Jurkat, Clone E6-1 (cell line): ENCODE data around the gene ARID5B.

Experiments
- DNase-seq: peaks from one replicate; pipeline ENCODE4 v3.0.0-alpha.2; 2011; ENCODE audit warnings: low read depth, low spot score
- H3K4me3 ChIP-seq: 2 replicates; pipeline ENCODE4 v1.5.1; 2011; ENCODE audit warnings: mild to moderate bottlenecking, low read length, control low read depth, moderate library complexity

Gene ARID5B

DNA sequence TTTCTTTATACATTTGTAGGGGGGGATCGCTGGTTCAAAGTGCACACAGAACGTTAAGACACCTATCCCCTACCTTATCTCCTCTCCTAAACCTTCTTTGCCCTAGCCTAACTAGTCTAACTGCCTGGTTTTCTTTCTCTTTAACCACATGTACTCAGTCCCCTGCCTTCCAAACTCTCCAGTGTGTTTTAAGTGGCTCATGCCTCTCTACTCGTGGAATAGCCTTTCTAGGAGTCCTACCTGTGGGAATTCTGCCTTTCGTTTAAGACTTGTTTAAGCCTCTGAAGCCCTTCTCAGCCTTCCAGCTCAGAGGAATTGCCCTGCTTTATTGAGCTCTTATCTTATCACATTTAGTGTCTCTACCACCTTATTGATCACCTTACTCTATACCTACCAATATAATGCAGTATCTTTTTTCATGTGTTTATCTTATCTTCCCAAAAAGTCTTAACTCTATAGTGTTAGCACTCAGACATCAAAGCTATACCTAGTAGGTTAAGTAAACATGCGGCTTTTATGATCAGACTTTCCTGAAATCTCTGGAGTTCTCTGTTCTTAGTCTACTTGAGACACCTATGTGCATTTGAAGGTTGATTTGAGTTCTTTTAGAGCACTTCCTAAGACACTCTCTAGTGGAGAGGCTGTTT, 50.7 kb downstream of the ARID5B start:
- no peak for DNase-seq
- H3K4me3 ChIP-seq: no peak overlapping the region

- DNase-seq: no peak
- H3K4me3 ChIP-seq: no peak overlapping the region
Observed at GRCh38 chr10:61953183-61953582, 51.7 kb downstream of the ARID5B start.

DNA sequence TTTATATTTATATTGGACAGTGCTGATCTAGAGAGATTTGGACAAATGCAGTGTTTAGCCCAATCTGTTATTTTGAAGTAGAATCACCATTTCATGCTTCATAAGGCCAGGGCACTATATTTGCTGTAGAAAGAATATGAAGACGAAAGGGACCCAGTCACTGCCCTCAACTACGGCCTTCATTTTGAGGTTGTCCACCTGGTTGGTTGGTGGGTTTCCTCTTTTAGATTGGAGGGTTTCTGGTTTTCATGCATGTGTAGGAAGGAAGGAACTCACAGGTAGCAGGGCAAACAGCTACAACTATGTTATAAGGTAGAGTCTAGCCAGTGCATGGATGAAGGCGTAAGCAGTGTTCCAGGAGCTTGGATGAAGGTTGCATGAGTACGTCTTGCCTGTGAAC, 56.3 kb downstream of the ARID5B start:
- H3K4me3 ChIP-seq: no peak overlapping the region
- DNase-seq: no peak

- H3K4me3 ChIP-seq: no peak overlapping the region
- DNase-seq: no peak
Observed at GRCh38 chr10:61958311-61958710, 56.8 kb downstream of the ARID5B start.

GRCh38 chr10:61958805-61959204, 57.3 kb downstream of the ARID5B start:
- no peak for DNase-seq

DNA sequence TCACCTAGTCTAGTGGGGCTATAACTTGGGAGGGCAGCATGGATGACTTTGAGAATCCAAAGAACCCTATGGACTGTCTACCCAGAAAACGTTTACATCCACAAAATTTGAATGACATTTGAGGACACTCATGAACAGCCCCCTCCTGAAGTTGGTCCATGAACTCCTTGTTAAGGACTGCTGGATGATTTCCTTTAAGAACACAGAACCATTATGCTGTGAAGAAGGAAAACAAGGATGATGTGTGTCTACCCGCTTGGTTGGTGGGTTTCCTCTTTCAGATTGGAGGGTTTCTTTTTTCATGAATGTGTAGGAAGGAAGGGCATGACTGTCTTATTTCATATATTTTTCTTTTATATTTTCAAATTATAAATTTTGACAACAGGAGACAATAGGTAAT, 58.3 kb downstream of the ARID5B start:
- no peak overlapping the region for H3K4me3 ChIP-seq
- DNase-seq: no peak

More at GRCh38 chr10:61958805-61959204, 57.3 kb downstream of the ARID5B start:
- H3K4me3 ChIP-seq: no peak overlapping the region

DNA sequence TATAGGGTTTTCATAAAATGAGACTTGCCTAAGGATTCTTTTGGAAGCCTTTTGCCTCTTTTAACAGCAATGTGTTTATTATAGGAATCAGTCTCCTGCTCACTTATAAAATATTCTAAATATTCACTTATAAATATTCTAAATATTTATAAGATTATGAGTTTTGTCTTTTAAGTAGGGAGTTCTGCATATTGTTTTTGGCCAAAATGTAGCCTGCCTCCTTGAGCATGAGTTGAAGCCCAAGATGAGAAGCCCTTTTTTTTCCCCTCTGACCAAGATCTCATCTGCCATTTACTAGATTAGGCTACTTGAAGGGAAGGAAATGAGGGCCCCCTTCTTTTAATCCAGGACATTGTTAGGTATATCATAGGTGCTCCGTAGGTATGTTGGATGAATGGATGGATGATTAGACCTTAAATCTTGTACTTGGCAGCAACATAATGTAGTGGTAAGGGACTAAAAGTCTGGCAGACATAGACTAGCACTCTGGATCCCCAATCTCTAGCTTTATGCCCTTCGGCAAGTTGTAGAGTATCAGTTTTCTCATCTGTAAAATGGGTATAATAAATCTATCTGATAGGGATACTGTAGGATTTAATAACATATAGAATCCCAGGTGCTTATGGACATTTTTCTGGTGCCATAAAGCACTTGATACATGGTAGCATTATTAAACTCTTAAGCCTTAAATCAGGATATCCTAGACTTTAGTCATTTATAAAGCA, 59.1 kb downstream of the ARID5B start:
- no peak for DNase-seq
- no peak overlapping the region for H3K4me3 ChIP-seq

DNA sequence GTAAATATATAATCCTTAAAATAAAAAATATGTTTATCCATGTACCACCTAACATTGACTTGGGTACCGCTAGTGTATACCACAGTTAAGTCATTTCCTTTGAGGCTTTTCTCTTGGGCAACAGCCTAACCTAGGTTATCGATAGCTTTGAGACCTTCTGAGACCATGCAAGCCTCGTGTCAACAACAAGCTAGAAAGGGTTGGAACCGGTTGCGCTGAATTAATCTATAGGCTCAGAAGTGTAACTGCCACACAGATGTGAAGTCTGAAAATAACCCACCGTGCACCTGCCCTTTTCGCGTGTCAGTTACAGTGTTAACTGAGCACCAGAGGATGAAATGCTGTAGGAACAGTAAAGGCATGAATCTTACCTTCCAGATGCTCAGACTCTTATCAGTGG, 59.8 kb downstream of the ARID5B start:
- peak overlapping the region; percentile 6; the same call in 1 of the 2 replicates for H3K4me3 ChIP-seq
- DNase-seq: peak; percentile 98

DNA sequence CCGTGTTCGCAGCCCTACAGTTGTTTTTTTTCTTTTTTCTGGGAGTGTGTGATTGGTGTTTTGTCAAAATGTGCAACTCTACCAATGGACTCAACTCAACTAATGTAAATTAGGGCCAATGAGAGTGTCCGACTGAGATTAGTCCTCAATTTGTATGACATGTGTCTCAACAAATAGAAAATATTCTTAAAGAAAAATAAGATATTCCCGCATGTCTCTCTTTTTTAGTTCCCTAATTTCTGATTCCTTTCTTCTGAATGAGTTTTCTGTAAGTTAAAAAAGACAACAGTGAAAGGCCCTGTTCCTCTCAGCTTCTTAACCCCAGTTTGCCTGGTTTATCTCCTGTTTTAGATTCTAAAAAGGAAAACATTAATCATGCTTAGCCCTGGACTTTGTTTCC, 61.5 kb downstream of the ARID5B start:
- no peak overlapping the region for H3K4me3 ChIP-seq
- DNase-seq: no peak

- H3K4me3 ChIP-seq: no peak overlapping the region
- DNase-seq: no peak
Observed at GRCh38 chr10:61963669-61964058, 62.2 kb downstream of the ARID5B start.

GRCh38 chr10:61964059-61964709, 62.7 kb downstream of the ARID5B start:
- no peak for DNase-seq
- peak overlapping the region; percentile 8; the same call in 1 of the 2 replicates for H3K4me3 ChIP-seq

- no peak for DNase-seq
- H3K4me3 ChIP-seq: 0 out of 2 replicates have a peak overlapping the region, but pooled peaks have one; percentile 2
Observed at GRCh38 chr10:61964949-61965702, 63.6 kb downstream of the ARID5B start.

- DNase-seq: no peak
Observed at GRCh38 chr10:61965703-61966395, 64.3 kb downstream of the ARID5B start.

DNA sequence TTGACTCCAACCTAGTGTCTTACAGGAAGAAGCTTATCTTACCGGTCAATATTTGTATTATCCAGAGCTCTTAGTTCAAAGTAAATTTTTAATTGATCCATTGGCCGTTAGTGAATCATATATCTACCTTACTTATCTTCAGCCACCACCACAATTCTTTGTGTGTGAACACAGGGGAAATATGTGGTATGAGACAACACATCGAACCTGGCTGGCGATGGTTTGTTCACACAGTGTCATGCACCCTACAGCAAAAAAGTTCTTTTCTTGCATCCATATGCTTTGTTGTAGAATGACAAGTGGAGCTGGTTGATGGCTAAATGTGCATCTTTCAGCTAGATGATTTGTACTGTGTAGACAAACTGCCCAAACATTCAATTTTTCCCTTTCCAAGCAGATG, 65.8 kb downstream of the ARID5B start:
- no peak overlapping the region for H3K4me3 ChIP-seq
- peak; percentile 59 for DNase-seq

More at GRCh38 chr10:61965703-61966395, 64.3 kb downstream of the ARID5B start:
- peak overlapping the region; percentile 2; the same call in 1 of the 2 replicates for H3K4me3 ChIP-seq

GRCh38 chr10:61970182-61971002, 68.9 kb downstream of the ARID5B start:
- H3K4me3 ChIP-seq: no peak overlapping the region

GRCh38 chr10:61971003-61971325, 69.5 kb downstream of the ARID5B start:
- DNase-seq: no peak
- no peak overlapping the region for H3K4me3 ChIP-seq

More at GRCh38 chr10:61970182-61971002, 68.9 kb downstream of the ARID5B start:
- no peak for DNase-seq

- H3K4me3 ChIP-seq: no peak overlapping the region
- DNase-seq: no peak
Observed at GRCh38 chr10:61973169-61973568, 71.7 kb downstream of the ARID5B start.

DNA sequence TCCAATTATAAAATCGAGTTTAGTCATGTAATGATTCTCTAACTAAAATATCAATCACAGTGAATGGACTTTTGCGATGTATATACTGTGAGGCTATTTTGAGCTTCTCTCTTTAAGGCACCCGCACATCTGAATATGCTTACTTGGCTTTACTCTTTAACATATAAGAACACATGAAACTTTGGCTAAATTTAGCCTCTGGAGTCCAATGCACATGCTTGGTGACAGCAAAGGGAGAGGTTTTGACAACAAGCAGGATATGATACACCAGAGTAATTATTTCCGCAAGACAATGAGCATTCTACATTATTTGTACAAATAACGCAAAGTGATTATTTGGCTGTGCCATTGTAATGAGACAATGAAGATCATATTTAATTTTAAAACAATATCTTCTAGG, 72.4 kb downstream of the ARID5B start:
- DNase-seq: no peak
- H3K4me3 ChIP-seq: no peak overlapping the region
